ENCODE results near the gene LPIN1.
"Not testable (repeated sequence)": the region's sequence is repeated elsewhere in the genome, so short reads cannot be mapped to it uniquely, and the experiment has no call there.

LPIN1 gene

DNA sequence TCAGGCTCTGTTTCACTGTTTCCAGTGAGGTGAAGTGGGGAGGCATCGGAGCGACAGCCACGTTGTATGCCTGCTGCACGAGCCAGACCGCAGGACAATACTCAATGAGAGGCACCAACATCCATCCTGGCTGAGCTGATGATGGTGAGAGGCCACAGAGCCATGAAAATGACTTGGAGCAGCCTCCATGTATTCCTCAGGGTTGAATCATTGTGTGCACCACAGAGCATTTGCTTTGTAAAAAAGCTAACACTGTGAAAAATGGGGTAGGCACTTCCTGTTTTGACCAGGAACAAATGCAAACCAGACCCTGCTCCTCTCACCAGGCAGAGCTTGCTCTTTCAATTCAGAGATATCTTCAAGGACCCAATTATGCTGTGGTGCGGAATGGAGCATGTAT, 87.2 kb downstream of the LPIN1 start:
- no peak for TF ChIP-seq POLR2A (IDR thresholded peaks at IDR 0.05; ENCODE audit: low read length)
- TF ChIP-seq GATA1 (IDR thresholded peaks at IDR 0.05; ENCODE audit: low read depth, low read length): no peak
- no peak for DNase-seq

DNA sequence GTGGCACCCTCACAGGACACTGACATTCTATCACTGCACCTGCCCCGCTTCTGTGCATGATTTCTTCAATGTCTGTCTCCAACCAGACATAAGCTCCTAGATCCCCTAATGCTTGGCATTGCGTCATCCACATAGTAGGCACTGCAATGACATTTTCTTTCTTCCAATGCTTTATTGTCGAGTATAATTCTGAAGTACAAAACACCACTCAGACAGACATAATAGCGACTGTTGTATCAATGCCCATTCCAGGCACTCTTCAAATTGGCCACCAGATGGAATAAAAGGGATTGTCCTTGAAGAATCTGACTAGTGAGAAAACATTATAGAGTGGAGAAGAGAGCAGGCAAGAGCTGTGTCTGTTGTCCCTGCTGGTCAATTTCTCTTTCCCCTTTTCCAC, 89.0 kb downstream of the LPIN1 start:
- TF ChIP-seq GATA1 (IDR thresholded peaks at IDR 0.05; ENCODE audit: low read depth, low read length) (no peak), POLR2A (IDR thresholded peaks at IDR 0.05; ENCODE audit: low read length) (no peak)

DNA sequence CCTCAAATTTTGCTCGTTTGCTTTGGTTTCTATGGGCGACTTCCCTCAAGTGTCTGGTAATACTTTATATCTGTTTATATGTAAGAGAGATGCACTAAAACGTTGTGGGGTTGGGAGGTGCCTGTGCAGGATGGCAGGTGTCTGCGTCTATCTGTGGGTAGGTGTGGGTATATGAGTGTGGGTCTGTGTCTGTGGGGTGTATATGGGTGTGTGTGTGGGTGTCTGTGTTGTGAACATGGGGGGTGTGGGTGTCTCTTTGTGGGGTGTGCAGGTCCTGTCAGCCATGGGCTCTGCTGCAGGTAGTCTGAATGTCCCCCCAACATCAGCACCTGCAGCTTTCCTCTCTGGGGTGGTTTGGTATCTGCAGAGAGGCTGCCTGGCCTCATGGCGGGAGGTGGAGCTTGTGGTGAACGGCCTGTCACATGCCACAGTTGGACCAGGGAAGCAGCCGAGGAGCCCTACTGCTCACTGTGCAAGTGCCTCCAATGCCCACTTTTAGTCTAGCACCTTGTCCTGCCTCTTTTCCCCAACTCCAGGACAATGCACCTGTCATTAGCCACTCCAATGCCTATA, 90.3 kb downstream of the LPIN1 start:
- no peak for TF ChIP-seq GATA1 (IDR thresholded peaks at IDR 0.05; ENCODE audit: low read depth, low read length)
- TF ChIP-seq POLR2A (IDR thresholded peaks at IDR 0.05; ENCODE audit: low read length): no peak
- no peak for DNase-seq

More for the DNA sequence above, 89.0 kb downstream of the LPIN1 start:
- DNase-seq: no peak

DNA sequence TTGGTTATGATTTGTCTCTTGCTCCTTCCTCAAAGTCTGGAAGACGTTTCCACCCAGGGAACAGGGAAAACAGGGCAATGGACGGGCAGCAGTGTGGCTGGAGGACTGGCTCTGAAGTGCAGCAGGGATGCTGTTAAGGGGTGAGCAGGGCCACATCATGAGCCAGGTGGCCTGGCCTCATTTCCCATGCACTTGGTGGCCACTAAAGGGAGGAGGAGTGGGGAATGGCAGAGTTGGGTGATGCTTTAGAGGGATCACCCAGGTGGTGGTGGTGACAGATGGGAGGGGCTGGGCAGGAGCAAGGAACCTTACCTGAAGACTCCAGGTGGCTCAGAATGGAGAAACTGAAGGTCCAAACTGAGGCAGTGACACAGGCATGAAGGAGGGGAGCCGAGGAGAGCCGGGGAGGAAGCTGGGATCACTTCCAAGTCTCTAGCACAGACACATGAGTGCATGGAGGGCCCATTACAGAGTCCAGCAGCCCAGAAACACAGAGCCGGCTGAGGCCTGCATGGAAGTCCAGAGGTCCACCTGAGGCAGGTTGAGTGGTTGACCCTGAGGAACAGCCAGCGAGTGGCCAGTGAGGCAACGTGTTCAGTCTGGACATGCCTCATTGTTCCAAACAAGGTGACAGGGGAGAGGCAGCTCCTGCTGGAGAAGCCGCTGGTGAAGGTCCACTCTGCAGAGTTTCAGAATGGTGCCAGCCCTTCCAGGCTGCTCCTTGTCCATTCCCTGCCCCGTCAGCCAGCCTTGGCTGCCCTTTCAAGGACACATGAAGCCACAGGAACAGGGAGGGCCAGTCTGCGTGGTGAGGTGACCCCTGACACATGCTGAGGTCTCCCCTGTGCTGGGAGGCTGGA, 91.7 kb downstream of the LPIN1 start:
- DNase-seq: no peak
- TF ChIP-seq POLR2A (IDR thresholded peaks at IDR 0.05; ENCODE audit: low read length) (no peak), GATA1 (IDR thresholded peaks at IDR 0.05; ENCODE audit: low read depth, low read length) (no peak)

DNA sequence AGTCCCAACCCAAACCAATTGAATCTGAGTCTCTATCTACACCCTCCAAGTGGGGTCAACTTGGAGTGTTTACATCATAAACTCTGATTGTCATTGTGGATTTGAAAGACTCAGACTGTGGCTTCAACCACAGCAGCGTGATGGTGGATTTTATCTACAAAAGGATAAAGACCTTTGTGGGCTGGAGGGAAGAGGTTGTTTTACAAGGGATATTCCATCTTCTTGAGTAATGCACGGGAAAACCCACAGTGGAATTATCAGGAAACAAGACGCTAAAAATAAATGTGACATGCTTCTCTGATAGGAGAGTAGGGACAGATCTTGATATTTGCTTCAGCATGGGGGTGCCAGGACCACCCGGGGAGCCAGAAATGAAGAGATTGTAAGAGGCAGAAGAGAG, 93.5 kb downstream of the LPIN1 start:
- DNase-seq: no peak
- TF ChIP-seq GATA1 (IDR thresholded peaks at IDR 0.05; ENCODE audit: low read depth, low read length): no peak

DNA sequence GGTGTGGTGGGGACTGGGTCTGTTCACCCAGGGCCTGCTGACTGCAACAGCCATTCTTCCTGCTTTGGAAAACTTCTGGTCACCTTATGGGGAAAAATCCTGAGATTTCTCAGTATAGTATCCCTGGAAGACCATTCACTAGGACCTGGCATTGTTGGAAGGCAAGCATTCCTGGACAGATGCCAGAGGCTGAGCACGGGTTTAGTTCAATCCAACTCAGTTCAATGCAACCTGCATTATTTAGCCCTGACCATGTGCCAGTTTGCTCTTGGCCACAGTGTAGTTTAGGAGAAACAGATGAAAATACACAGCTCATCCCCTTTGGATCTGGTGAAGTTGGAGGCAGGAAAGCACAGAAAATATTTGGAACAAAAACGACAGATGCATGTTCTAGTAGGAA, 95.9 kb downstream of the LPIN1 start:
- DNase-seq: no peak
- TF ChIP-seq GATA1 (IDR thresholded peaks at IDR 0.05; ENCODE audit: low read depth, low read length) (no peak), POLR2A (IDR thresholded peaks at IDR 0.05; ENCODE audit: low read length) (no peak)

DNA sequence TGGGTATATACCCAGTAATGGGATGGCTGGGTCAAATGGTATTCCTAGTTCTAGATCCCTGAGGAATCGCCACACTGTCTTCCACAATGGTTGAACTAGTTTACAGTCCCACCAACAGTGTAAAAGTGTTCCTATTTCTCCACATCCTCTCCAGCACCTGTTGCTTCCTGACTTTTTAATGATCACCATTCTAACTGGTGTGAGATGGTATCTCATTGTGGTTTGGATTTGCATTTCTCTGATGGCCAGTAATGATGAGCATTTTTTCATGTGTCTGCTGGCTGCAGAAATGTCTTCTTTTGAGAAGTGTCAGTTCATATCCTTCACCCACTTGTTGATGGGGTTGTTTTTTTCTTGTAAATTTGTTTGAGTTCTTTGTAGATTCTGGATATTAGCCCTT, 98.4 kb downstream of the LPIN1 start:
- DNase-seq: not testable (repeated sequence)

DNA sequence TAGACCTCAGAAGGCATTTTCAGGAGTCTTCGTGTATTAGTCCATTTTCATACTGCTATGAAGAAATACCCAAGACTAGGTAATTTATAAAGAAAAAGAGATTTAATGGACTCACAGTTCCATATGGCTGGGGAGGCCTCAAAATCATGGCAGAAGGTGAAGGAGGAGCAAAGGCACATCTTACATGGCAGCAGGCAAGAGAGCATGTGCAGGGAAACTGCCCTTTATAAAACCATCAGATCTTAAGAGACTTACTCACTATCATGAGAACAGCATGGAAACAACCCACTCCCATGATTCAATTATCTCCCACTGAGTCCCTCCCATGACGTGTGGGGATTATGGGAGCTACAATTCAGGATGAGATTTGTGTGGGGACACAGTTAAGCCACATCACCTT, 101.5 kb downstream of the LPIN1 start:
- not testable (repeated sequence) for DNase-seq

DNA sequence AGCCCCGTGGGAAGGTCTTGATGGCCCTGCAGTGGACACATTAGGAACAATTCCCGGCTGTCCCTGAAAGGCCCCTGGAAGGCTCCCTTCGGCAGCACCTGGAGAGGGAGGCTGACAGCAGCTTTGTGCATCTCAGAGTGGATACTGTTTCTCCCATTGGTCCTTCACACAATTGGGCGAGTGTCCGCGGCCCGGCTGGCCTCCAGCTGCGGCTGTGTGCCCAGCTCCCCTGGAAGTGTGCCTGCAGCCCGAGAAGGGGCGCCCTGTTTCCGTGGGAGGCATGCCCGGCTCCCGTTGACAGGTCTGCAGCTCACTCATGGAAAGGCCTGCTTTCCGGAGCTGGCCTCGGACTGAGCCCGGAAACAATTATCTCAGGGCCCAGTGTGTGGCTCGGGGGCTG, 103.7 kb downstream of the LPIN1 start:
- TF ChIP-seq POLR2A (IDR thresholded peaks at IDR 0.05; ENCODE audit: low read length) (no peak), GATA1 (IDR thresholded peaks at IDR 0.05; ENCODE audit: low read depth, low read length) (no peak)

DNA sequence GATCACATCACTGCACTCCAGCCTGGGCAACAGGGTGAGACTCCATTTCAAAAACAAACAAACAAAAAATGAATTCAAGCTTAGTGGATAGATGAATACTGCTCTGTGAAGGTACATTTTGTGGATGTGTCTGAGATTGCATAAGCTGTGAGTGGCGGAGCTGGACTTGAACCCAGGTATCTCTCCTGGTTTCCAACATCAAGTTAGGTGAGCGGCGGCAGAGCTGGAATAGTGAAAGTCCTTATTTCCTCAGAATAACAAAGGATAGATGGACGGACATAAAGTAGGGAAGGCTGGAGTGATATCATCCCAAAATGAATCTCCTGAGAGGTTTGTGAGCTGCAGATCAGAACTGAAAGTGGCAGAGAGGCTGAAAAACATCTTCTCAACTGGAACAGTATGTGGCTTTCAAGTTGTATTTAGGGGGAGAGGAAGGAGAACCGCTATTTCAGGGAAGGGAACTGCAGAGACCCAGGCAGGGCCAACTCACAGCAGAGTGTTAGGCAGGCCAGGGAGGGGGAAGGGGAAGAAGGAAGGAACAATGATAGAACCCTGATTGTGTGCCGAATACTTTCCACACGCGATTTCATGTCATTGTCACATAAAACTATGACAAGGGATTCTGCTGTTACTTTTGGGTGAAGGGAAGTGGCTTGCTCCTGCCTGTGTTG, 106.2 kb downstream of the LPIN1 start:
- no peak for TF ChIP-seq POLR2A (IDR thresholded peaks at IDR 0.05; ENCODE audit: low read length)
- no peak for TF ChIP-seq GATA1 (IDR thresholded peaks at IDR 0.05; ENCODE audit: low read depth, low read length)
- DNase-seq: no peak

More for the DNA sequence above, 103.7 kb downstream of the LPIN1 start:
- DNase-seq: no peak

DNA sequence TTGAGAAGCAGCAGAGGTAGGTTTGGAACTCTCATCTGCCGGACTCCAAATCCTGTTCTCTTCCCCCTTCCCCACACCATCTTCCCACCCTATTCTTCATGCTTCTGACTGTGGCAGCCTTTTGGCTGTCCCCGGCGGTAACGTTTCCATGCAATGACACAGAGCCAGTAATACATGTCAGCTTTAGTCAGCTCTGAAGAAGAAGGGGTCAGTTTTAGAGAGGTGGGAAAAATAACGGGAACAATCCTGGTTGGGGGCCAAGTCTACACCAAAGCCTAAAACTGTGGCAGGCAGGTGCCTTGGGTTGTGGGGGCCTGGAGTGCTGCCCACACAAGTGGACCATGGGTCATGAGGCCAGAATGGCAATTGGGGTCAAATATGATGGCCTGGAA, 106.8 kb downstream of the LPIN1 start:
- TF ChIP-seq GATA1 (IDR thresholded peaks at IDR 0.05; ENCODE audit: low read depth, low read length) (no peak), POLR2A (IDR thresholded peaks at IDR 0.05; ENCODE audit: low read length) (no peak)
- DNase-seq: no peak

DNA sequence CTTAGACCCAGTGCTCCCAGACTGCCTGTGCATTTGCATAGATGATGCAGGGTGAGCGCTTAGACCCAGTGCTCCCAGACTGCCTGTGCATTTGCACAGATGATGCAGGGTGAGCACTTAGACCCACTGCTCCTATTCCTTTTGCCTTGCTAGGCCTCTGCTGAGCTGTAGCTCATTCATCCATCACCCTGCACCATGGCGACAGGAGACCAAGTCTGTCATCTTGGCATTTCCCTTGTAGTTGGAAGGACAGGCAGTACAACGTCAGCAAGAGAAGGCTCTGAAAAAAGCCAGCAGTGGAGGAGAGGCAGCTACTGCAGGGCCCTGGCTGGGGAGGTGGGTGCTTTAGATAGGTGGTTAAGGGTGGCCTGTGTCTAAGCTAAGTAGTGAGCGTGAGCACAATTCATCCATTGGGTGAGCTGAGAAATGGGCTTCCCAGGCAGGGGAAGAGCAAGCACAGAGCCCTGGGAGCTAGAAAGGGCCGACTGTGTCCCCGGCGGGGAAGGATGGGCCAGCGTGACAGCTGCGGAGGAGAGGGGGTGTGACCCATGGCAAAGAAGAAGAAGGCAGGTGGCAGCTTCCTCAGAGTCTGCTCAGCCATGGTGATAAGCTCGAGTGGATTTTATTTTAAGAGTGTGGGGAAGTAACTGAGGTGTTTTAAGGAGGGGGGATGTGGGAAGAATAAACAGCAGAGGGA, 108.8 kb downstream of the LPIN1 start:
- no peak for DNase-seq
- TF ChIP-seq POLR2A (IDR thresholded peaks at IDR 0.05; ENCODE audit: low read length): no peak
- TF ChIP-seq GATA1 (IDR thresholded peaks at IDR 0.05; ENCODE audit: low read depth, low read length): no peak

DNA sequence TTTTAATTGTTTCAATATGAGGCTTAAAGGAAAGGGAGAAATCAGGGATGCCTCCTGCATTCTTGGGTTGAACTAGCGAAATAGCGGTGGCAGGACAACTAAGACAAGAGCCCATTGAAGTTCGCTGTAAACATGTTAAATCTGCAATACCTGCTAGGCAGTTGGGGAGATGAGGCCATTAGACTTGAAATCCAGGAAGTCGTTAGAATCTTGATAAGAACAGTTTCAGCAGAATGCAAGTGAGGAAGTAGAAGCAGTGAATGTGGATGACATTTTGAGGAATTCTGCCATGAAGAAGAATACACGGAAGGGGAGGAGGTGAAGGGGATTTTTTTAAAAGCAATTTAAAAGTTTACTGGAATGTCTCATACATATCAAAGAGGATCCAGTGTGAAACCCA, 109.7 kb downstream of the LPIN1 start:
- DNase-seq: no peak
- TF ChIP-seq GATA1 (IDR thresholded peaks at IDR 0.05; ENCODE audit: low read depth, low read length) (no peak), POLR2A (IDR thresholded peaks at IDR 0.05; ENCODE audit: low read length) (no peak)

DNA sequence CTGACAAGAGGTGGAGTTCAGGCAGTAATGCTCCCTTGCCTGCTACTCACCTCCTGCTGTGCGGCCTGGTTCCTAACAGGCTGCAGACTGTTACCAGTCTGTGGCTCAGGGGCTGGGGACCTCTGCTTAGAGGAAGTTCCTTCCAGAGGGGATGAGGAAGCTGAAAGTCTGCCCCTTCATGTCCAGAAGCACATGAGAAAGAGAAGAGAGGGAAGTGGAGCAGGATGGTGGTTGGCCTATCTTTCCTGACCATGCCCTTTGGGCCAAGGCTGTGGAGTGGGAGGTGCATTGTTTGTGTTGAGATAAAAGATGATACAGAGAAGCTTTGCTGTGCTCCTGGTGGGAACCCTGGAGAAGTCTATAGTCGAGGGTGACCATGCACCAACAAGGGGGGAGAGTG, 112.5 kb downstream of the LPIN1 start:
- DNase-seq: no peak
- no peak for TF ChIP-seq POLR2A (IDR thresholded peaks at IDR 0.05; ENCODE audit: low read length)
- no peak for TF ChIP-seq GATA1 (IDR thresholded peaks at IDR 0.05; ENCODE audit: low read depth, low read length)

DNA sequence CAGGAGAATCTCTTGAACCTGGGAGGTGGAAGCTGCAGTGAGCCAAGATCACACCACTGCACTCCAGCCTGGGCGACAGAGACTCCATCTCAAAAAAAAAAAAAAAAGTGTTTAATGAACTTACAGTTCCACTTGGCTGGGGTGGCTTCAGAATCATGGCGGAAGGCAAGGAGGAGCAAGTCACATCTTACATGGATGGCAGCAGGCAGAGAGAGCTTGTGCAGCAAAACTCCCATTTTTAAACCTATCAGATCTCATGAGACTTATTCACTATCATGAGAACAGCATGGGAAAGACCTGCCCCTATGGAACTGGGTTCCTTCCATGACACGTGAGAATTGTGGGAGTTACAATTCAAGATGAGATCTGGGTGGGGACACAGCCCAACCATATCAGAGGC, 113.5 kb downstream of the LPIN1 start:
- DNase-seq: not testable (repeated sequence)
